Aorta (tissue), 5 donors: Measurements from ENCODE around the gene SUFU. TPM values are rescaled to one million over a fixed set of nuclear protein-coding genes. Genes with fewer than 3 reads are reported as not detected.
"Not testable (repeated sequence)": the region's sequence is repeated elsewhere in the genome, so short reads cannot be mapped to it uniquely, and the experiment has no call there.

Experiments used
- ATAC-seq: fragments of 200-7000 bp; cut with Tn5 transposase; one replicate; pipeline ENCODE4 v1.9.1; 2022; ENCODE audit warnings: moderate library complexity; ENCODE audit not compliant: low FRiP score
- DNase-seq, 2 donors: peaks; one replicate each; pipeline ENCODE4 v3.0.0-alpha.2; 2020
- H3K27ac ChIP-seq, 2 donors: one replicate each; pipeline ENCODE4 v1.5.1; 2013; ENCODE audit warnings: low read length in 2 of 2, mild to moderate bottlenecking in 2 of 2, moderate library complexity in 2 of 2, control low read depth in 1 of 2, inconsistent platforms in 1 of 2, low read depth in 1 of 2
- H3K27me3 ChIP-seq, 2 donors: one replicate each; pipeline ENCODE4 v1.6.1; 2013; ENCODE audit warnings: control low read depth in 1 of 2, low read length in 1 of 2, mild to moderate bottlenecking in 1 of 2, moderate library complexity in 1 of 2; ENCODE audit not compliant: insufficient read depth in 2 of 2, control insufficient read depth in 1 of 2
- H3K36me3 ChIP-seq, 2 donors: one replicate each; pipeline ENCODE4 v1.6.1; 2013; ENCODE audit warnings: control low read depth in 1 of 2, low read length in 1 of 2, mild to moderate bottlenecking in 1 of 2; ENCODE audit not compliant: insufficient read depth in 2 of 2, control insufficient read depth in 1 of 2
- H3K4me1 ChIP-seq, 2 donors: one replicate each; pipeline ENCODE4 v1.6.1; 2013; ENCODE audit warnings: low read length in 2 of 2, control low read depth in 1 of 2, mild to moderate bottlenecking in 1 of 2, moderate library complexity in 1 of 2; ENCODE audit not compliant: insufficient read depth in 2 of 2, control insufficient read depth in 1 of 2
- H3K4me3 ChIP-seq, 2 donors: one replicate each; pipeline ENCODE4 v1.5.1; 2013; ENCODE audit warnings: low read length in 2 of 2, control low read depth in 1 of 2, mild to moderate bottlenecking in 1 of 2
- H3K9me3 ChIP-seq: one replicate; pipeline ENCODE4 v1.6.1; 2013; ENCODE audit warnings: mild to moderate bottlenecking, low read length; ENCODE audit not compliant: control insufficient read depth
- WGBS, 2 donors: extraction: QIAGEN DNeasy Blood & Tissue Kit; methylation state at CpG; one replicate each; pipeline ENCODE4 v1.1.7; 2013; 5-methylcytosine and 5-hydroxymethylcytosine counted together
- intact Hi-C, 2 donors: fragments of 100-400 bp; cut with DNase I; formaldehyde crosslinking; loops; one replicate each; pipeline versions ENCODE4 v1.14.2 to v1.15.0; 2022
- polyA plus RNA-seq, 2 donors: library from polyadenylated mRNA; stranded (reverse); fragments of 200-250 nt; gene quantifications; one replicate each; pipeline ENCODE4 v1.2.3, GENCODE V29; 2013
- total RNA-seq, 2 donors: library from RNA; stranded (reverse); fragmentation: NEBNext Ultra II Directional; extraction: Animal tissue kit (Norgen Biotek cat#: 25700); gene quantifications; one replicate each; pipeline ENCODE4 v1.2.1, GENCODE V29; 2021
- donor health status: healthy with polysubstance abuse.
- donor health status: Bipolar disorder and iron deficiency.
- donor health status: DM: no; HTN: no; CAD: no.
- donor health status: DM: no; HTN: no; CAD: no.
- donor health status: DM: yes; HTN: yes; CAD: no.

Gene SUFU
- total and polyA plus RNA-seq, 4 donors, result 2.3 to 24.0 (median 7.9) TPM

- Histone ChIP-seq H3K4me3 (no peak overlapping the region), H3K27me3 (no peaks in the 10 kb centered on the region), H3K4me1 (no peaks in the 10 kb centered on the region), H3K9me3 (no peaks in the 10 kb centered on the region), H3K36me3 (peaks cover 0 to 3% of the 10 kb centered on the region in 2 donors), H3K27ac (no peak overlapping the region)
- WGBS, 2 donors, result 96 to 100% methylated on average over 3 of the region's 3 CpGs
- DNase-seq (no peak), ATAC-seq (no peak)
- intact Hi-C loops, result no loop called here
Observed at GRCh38 chr10:102515724-102516123, 12.0 kb downstream of the SUFU start.

- H3K36me3 ChIP-seq, result peaks cover 0 to 3% of the 10 kb centered on the region in 2 donors
- no peaks in the 10 kb centered on the region for H3K27me3 ChIP-seq
- no peak for DNase-seq
- WGBS, 2 donors, result 75 to 78% methylated on average over 3 of the region's 3 CpGs
- intact Hi-C loops, result no loop called here
- no peak overlapping the region for H3K27ac ChIP-seq
- H3K4me3 ChIP-seq, result no peak overlapping the region
- H3K4me1 ChIP-seq, result no peaks in the 10 kb centered on the region
- no peaks in the 10 kb centered on the region for H3K9me3 ChIP-seq
- no peak for ATAC-seq
Observed at GRCh38 chr10:102517553-102517952, 13.8 kb downstream of the SUFU start.

- Histone ChIP-seq H3K9me3 (no peaks in the 10 kb centered on the region), H3K4me1 (no peaks in the 10 kb centered on the region), H3K27ac (no peak overlapping the region), H3K27me3 (no peaks in the 10 kb centered on the region), H3K36me3 (peaks cover 0 to 3% of the 10 kb centered on the region in 2 donors), H3K4me3 (no peak overlapping the region)
- DNase-seq (no peak), ATAC-seq (no peak)
- 40 to 54% methylated on average over 12 of the region's 12 CpGs for WGBS, 2 donors
- intact Hi-C loops, result no loop called here
Observed at GRCh38 chr10:102519246-102519825, 15.6 kb downstream of the SUFU start.

GRCh38 chr10:102522874-102523249 is 19.1 kb downstream of the SUFU start:
- no peaks in the 10 kb centered on the region for H3K9me3 ChIP-seq
- H3K4me1 ChIP-seq, result no peaks in the 10 kb centered on the region
- H3K4me3 ChIP-seq, result no peak overlapping the region
- peaks cover 0 to under 1% of the 10 kb centered on the region in 2 donors for H3K36me3 ChIP-seq
- 95% methylated on average over 1 of the region's 1 CpG for WGBS, 2 donors
- no peak for DNase-seq
- no peaks in the 10 kb centered on the region for H3K27me3 ChIP-seq
- intact Hi-C loops, result no loop called here
- no peak for ATAC-seq
- H3K27ac ChIP-seq, result no peak overlapping the region

- DNase-seq (peak; percentile 66 to 87), ATAC-seq (no peak)
- no peaks in the 10 kb centered on the region for H3K4me1 ChIP-seq
- no peak overlapping the region for H3K27ac ChIP-seq
- intact Hi-C loops, result no loop called here
- no peaks in the 10 kb centered on the region for H3K36me3 ChIP-seq
- no peak overlapping the region for H3K4me3 ChIP-seq
- WGBS, 2 donors, result 35 to 39% methylated on average over 7 of the region's 7 CpGs
- no peaks in the 10 kb centered on the region for H3K27me3 ChIP-seq
- H3K9me3 ChIP-seq, result no peaks in the 10 kb centered on the region
Observed at GRCh38 chr10:102523250-102524029, 19.7 kb downstream of the SUFU start.

GRCh38 chr10:102524746-102525145 is 21.0 kb downstream of the SUFU start:
- intact Hi-C loops, result no loop called here
- H3K4me3 ChIP-seq, result no peak overlapping the region
- ATAC-seq, result no peak
- H3K36me3 ChIP-seq, result no peaks in the 10 kb centered on the region
- DNase-seq, result no peak
- H3K9me3 ChIP-seq, result no peaks in the 10 kb centered on the region
- no peaks in the 10 kb centered on the region for H3K4me1 ChIP-seq
- no peaks in the 10 kb centered on the region for H3K27me3 ChIP-seq
- 60 to 70% methylated on average over 4 of the region's 4 CpGs for WGBS, 2 donors
- H3K27ac ChIP-seq, result no peak overlapping the region

- 67 to 68% methylated on average over 2 of the region's 2 CpGs for WGBS, 2 donors
- Histone ChIP-seq H3K4me1 (no peaks in the 10 kb centered on the region), H3K27me3 (no peaks in the 10 kb centered on the region), H3K9me3 (no peaks in the 10 kb centered on the region), H3K27ac (no peak overlapping the region), H3K36me3 (no peaks in the 10 kb centered on the region), H3K4me3 (no peak overlapping the region)
- intact Hi-C loops, result no loop called here
- DNase-seq (no peak), ATAC-seq (no peak)
Observed at GRCh38 chr10:102527546-102527945, 23.8 kb downstream of the SUFU start.

- Histone ChIP-seq H3K27ac (no peak overlapping the region), H3K4me3 (no peak overlapping the region), H3K4me1 (no peaks in the 10 kb centered on the region), H3K9me3 (no peaks in the 10 kb centered on the region), H3K36me3 (no peaks in the 10 kb centered on the region), H3K27me3 (no peaks in the 10 kb centered on the region)
- DNase-seq, result peak in 1 of 2 donors; percentile 47
- WGBS, 2 donors, result 90 to 93% methylated on average over 13 of the region's 13 CpGs
- intact Hi-C loops, result no loop called here
- ATAC-seq, result no peak
Observed at GRCh38 chr10:102534333-102534732, 30.6 kb downstream of the SUFU start.

- intact Hi-C loops, DNase-seq: not testable (repeated sequence)
Observed at GRCh38 chr10:102534966-102535365, 31.2 kb downstream of the SUFU start.

More at GRCh38 chr10:102534966-102535365, 31.2 kb downstream of the SUFU start:
- H3K4me3 ChIP-seq, H3K4me1 ChIP-seq, ATAC-seq, H3K27me3 ChIP-seq, H3K9me3 ChIP-seq, H3K27ac ChIP-seq, H3K36me3 ChIP-seq: not testable (repeated sequence)
- 96% methylated on average over 9 of the region's 9 CpGs for WGBS, 2 donors
